Activated T-cell treated with anti-CD3 and anti-CD28 coated beads for 24 hours (primary cell): ENCODE measurements around the gene POTEC.
"Not testable (repeated sequence)": the region's sequence is repeated elsewhere in the genome, so short reads cannot be mapped to it uniquely, and the experiment has no call there.

Experiments used
- DNase-seq: peaks from one replicate; pipeline ENCODE4 v3.0.0-alpha.2; 2020; ENCODE audit warnings: low read depth

Gene POTEC

GRCh38 chr18:14543446-14543964, at the start of gene POTEC:
Gene POTEC, minus strand, starts transcription at chr18:14543600. Its CDS starts 454 bp downstream, at chr18:14543146.
- DNase-seq: not testable (repeated sequence)

- DNase-seq: no peak
Measured at GRCh38 chr18:14577971-14578370, 34.6 kb upstream of the POTEC start.

- DNase-seq: not testable (repeated sequence)
Measured at GRCh38 chr18:14559502-14559901, 16.1 kb upstream of the POTEC start.

- not testable (repeated sequence) for DNase-seq
Measured at GRCh38 chr18:14531659-14532058, 11.7 kb downstream of the POTEC start.

DNA sequence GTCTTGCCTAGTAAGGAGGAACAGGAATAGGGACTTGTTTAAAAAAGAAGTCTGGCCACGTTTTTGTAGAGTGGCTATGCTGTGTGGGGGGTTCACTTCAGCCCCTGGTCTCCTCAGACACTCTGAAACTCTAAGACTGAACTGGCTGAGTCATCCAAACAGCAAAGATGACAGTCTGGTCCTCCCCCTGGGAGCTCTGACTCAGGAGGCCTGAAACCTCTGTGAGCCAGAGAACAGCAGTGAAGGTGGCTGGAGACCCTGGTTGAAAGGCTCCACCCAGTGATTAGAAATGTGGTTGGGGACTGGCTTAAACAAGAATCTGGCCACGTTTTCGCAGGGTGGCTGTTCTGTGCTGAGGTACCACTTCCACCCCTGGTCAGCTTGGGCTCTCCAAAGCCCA, 32.7 kb downstream of the POTEC start:
- DNase-seq: not testable (repeated sequence)

GRCh38 chr18:14503691-14504090, 39.7 kb downstream of the POTEC start:
- DNase-seq: not testable (repeated sequence)

GRCh38 chr18:14501894-14502293, 41.5 kb downstream of the POTEC start:
- DNase-seq: not testable (repeated sequence)

DNA sequence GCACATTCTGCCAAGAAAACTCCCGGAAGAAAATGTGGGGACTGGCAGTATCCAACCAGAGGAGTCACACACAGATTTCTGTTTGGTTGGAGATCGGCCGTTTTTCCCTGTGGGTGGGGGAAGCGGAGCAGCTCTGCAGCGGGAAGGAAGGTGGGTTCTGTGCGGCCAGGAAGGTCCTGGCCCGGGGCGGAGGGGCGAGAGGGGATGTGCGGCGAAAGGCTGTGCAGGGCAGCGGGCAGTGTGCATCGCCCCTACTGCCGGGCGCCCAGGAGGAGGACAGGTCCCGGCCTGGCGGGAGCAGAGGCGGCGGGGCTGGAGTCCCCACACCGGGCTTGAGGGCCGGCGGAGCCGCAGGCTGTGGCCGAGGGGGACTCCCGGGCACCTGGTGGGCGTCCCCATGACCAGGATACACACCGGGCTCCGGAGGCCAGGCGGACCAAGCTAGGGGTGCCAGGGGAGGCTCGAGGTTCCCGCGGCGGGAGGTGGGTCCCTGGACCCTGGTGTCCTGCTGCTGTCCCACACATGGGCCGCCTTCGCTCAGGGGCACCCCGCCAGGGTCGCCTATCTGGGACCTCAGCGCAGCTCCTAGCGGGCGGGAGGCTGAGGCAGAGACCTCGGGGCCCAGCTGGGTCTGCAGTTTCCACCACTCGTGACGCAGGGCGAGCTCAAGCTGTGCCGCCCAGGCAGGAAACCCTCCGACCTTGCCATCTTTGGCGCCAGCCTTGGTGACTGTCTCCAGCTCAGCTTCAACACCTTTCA, 54.0 kb downstream of the POTEC start:
- not testable (repeated sequence) for DNase-seq

DNA sequence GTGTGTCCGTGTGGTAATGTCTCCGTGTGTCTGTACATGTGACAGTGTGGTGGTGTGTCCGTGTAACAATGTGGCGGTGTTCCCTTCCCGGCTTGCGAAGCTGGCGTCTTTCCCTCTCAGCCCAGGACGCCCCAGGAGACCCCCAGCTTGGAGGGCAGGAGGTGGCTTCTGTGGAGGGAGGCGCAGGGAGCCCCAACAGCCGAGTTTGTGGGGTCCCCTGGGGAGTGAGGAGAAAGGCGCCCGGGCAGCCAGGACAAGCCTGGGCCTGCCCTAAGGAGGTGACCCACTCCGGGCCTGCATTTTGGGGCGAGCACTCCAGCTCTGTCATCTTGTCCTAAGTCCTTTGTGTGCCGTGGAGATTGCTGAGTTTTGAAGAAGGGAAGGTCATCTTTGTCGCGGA, 54.6 kb downstream of the POTEC start:
- not testable (repeated sequence) for DNase-seq

DNA sequence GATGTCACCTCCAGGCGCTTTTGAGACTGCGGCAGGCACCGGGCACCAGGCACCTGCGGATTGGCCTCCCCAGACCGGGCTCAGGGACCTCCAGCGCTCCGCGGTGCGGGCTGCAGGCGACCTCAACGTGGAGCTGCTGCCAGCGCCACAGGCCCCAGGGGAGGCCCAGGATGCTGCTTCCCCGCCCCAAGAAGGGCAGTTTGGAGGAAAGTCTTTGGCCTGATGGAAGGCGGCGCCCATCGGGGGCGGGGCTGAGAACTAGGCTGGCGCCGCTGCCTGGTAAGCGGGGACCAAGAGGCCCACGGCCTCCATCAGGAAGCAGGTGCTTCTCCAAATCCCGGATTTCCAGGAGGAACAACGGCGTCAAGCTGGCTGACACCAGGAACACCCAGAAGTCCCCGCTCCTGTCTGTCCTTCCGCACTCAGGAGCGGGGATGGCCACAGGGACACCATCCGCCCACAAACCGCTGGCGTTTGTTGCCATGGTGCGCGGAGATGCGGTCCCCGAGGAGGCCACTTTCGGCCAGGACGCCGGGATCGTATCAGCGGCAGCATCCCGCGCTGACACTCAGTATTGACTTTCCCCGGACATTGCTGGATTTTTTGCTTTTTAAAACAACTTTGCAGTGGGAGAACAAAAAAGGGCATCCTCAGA, 56.3 kb downstream of the POTEC start:
- DNase-seq: not testable (repeated sequence)

DNA sequence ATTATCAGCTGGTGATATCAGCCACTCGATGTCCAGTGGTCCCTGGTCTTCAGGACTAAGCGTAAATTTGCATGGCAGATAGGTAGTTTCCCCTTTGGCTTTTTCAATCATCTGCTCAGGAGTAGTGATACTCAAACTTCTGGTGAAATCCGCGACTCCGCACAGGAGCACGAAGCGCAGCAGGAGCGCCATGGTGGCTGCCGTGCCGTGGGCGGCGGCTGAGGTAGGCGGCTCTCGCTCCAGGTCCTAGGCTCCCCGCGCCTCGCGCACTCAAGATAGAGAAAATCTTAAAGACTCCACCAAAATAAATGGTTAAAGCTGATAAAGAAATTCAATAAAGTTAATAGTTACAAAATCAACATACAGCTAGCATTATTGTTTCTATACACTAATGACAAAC, 64.3 kb downstream of the POTEC start:
- not testable (repeated sequence) for DNase-seq

DNA sequence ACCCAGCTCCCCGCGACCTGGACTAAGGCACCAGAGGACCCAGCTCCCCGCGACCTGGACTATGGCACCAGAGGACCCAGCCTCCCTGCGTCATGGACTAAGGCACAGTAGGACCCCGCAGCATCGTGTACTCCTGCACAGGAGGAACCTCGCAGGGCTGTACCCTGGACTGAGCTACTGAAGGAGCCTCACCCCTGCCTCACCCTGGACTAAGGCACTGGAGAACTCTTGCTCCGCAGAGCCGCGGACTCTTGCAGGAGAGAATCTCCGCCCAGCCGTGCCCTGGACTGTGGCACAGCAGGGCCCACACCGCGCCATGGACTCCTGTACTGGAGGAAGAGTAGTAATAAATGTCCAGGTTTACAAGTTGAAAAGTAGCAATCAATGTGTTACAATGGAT, 67.9 kb downstream of the POTEC start:
- DNase-seq: not testable (repeated sequence)

GRCh38 chr18:14474752-14475151, 68.6 kb downstream of the POTEC start:
- not testable (repeated sequence) for DNase-seq

DNA sequence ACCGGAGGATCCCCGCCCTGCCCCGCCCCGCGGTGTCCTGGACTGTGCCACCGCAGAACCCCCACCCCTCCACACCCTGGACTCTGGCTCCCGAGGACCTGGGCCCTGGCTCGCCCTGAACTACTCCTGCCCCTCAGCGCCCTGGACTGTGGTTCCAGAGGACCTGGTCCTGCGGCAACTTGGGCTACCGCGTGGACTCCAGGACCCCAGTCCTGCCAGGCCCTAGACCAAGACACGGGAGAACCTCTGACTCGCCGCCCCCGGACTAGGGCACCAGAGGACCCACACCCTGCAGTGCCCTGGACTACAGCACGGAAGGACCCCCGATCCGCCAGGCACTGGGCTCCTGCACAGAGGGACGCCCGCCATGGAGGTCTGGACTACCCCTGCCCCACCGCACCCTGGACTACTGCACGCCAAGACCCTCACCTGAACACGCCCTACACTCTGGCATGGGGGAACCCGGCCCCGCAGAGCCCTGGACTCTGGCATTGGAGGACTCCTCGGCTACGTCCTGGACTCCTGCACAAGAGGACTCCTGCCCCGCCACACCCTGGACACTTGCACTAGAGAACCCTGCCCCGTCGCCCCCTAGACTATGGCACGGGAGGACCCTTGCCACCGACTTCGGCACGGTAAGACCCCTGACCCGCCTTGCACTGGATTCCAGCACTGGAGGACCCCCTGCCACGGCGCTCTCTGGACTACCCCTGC, 69.2 kb downstream of the POTEC start:
- DNase-seq: not testable (repeated sequence)

GRCh38 chr18:14473250-14474006, 70.0 kb downstream of the POTEC start:
- DNase-seq: not testable (repeated sequence)

- not testable (repeated sequence) for DNase-seq
Measured at GRCh38 chr18:14471286-14471685, 72.1 kb downstream of the POTEC start.

DNA sequence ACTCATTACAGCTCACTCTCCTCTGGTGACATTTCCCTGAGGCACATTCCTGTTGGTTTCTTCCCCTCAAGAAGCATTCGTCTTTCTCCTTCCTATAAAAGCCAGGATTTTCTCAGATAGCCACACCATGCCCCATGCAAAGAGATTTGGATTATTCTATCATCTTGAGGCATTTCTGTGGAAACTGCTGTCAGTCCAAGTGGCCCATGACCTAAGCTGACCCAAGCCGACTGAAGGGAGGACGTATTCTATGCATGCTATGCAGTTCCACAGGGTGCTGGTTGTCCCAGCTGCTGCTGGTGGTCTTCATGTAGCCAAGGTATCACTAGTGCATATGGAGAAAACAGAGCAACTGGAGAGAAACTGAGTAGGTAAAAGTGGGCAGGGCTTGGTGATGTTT, 73.0 kb downstream of the POTEC start:
- not testable (repeated sequence) for DNase-seq

DNA sequence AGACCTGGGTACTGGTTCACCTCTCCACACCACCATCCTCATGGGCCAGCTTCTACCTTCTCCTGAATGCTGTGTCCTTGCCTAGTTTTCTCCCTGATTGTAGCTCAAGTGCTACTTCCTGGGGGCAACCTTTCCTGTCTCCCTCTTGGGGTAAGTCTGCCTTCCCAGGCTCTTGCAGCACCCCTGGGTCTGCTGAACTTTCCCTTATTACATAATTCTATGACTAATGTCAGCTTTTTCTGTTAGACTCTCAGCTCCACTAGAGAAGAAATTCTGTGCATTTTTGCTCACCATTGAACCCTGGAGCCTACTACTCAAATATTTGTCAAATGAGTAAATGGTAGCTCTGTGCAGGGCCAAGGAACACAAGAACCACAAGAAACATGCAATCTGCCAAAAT, 73.4 kb downstream of the POTEC start:
- DNase-seq: not testable (repeated sequence)

- not testable (repeated sequence) for DNase-seq
Measured at GRCh38 chr18:14465989-14466388, 77.4 kb downstream of the POTEC start.
